Neural cell (in vitro differentiated cells): Measurements from ENCODE around the gene ZNF331. TPM values are rescaled to one million over a fixed set of nuclear protein-coding genes. Genes with fewer than 3 reads are reported as not detected.

ENCODE experiments used
- H2AFZ ChIP-seq: fragments of 200-600, 300-800 bp; sonication (generic), shearing (Covaris generic); 2 replicates; pipeline ENCODE4 v1.6.0; 2014; ENCODE audit warnings: low read depth, mild to moderate bottlenecking, antibody characterized with exemption, low read length, moderate library complexity
- H3F3A ChIP-seq: fragments of 200-600 bp; shearing (Covaris generic); 2 replicates; pipeline ENCODE4 v1.6.1; 2016; ENCODE audit warnings: mild to moderate bottlenecking, moderate library complexity, mixed read lengths, antibody characterized with exemption, low read length; ENCODE audit not compliant: insufficient read depth, poor library complexity, severe bottlenecking
- H3K27ac ChIP-seq: fragments of 200-600, 300-800 bp; sonication (generic), shearing (Covaris generic); 2 replicates; pipeline ENCODE4 v1.5.1; 2014; ENCODE audit warnings: mild to moderate bottlenecking, low read length, moderate library complexity
- H3K27me3 ChIP-seq: fragments of 300-800, 200-600 bp; sonication (generic), shearing (Covaris generic); 2 replicates; pipeline ENCODE4 v1.6.0; 2014; ENCODE audit warnings: mild to moderate bottlenecking, low read depth, low read length, moderate library complexity; ENCODE audit not compliant: insufficient read depth
- H3K36me3 ChIP-seq: fragments of 300-800, 200-600 bp; sonication (generic), shearing (Covaris generic); 2 replicates; pipeline ENCODE4 v1.5.1; 2014; ENCODE audit warnings: mild to moderate bottlenecking, antibody characterized with exemption, low read length, moderate library complexity; ENCODE audit not compliant: insufficient read depth
- H3K4me2 ChIP-seq: fragments of 300-800, 200-600 bp; sonication (generic), shearing (Covaris generic); 2 replicates; pipeline ENCODE4 v1.6.0; 2014; ENCODE audit warnings: mild to moderate bottlenecking, low read length
- H3K4me3 ChIP-seq: fragments of 300-800, 200-600 bp; sonication (generic), shearing (Covaris generic); 2 replicates; pipeline ENCODE4 v1.5.1; 2014; ENCODE audit warnings: mild to moderate bottlenecking, low read length, moderate library complexity
- H3K79me2 ChIP-seq: fragments of 200-600 bp; shearing (Covaris generic); replicated peaks from 2 replicates; pipeline ENCODE4 v1.6.0; 2014; ENCODE audit warnings: mild to moderate bottlenecking, low read length, moderate library complexity; ENCODE audit not compliant: insufficient read depth
- H3K9ac ChIP-seq: fragments of 300-800, 200-600 bp; sonication (generic), shearing (Covaris generic); 2 replicates; pipeline ENCODE4 v1.6.1; 2016; ENCODE audit warnings: mild to moderate bottlenecking, low read length, mixed read lengths
- H3K9me2 ChIP-seq: fragments of 200-600 bp; shearing (Covaris generic); 2 replicates; pipeline ENCODE4 v1.6.1; 2016; ENCODE audit warnings: mild to moderate bottlenecking, low read length, mixed read lengths; ENCODE audit not compliant: insufficient read depth
- H3K9me3 ChIP-seq: fragments of 200-600, 300-800 bp; sonication (generic), shearing (Covaris generic); 2 replicates; pipeline ENCODE4 v1.6.1; 2016; ENCODE audit warnings: mild to moderate bottlenecking, mixed run types, low read length, moderate library complexity, mixed read lengths
- H4K20me1 ChIP-seq: fragments of 200-600 bp; shearing (Covaris generic); 2 replicates; pipeline ENCODE4 v1.6.1; 2016; ENCODE audit warnings: mild to moderate bottlenecking, mixed run types; ENCODE audit not compliant: insufficient read depth
- EP300 ChIP-seq: fragments of 450-650 bp; conservative IDR thresholded peaks from 2 replicates; pipeline ENCODE4 v1.6.1; 2014; ENCODE audit warnings: antibody characterized with exemption, mild to moderate bottlenecking, moderate library complexity; ENCODE audit not compliant: poor library complexity, severe bottlenecking
- EZH2 ChIP-seq: fragments of 200-600, 300-800 bp; shearing (Covaris generic), sonication (generic); IDR thresholded peaks from 2 replicates; pipeline ENCODE4 v1.6.1; 2014; ENCODE audit warnings: antibody characterized with exemption, low read length, borderline replicate concordance, mild to moderate bottlenecking; ENCODE audit not compliant: insufficient read depth, poor library complexity, severe bottlenecking
- MXI1 ChIP-seq: fragments of 450-650 bp; conservative IDR thresholded peaks from 2 replicates; pipeline ENCODE4 v1.6.1; 2014; ENCODE audit warnings: antibody characterized with exemption, mild to moderate bottlenecking; ENCODE audit not compliant: poor library complexity, severe bottlenecking
- POLR2AphosphoS5 ChIP-seq: IDR thresholded peaks from 2 replicates; pipeline ENCODE4 v1.6.1; 2012
- RAD21 ChIP-seq: fragments of 450-650 bp; conservative IDR thresholded peaks from 2 replicates; pipeline ENCODE4 v1.6.1; 2014; ENCODE audit warnings: antibody characterized with exemption, mild to moderate bottlenecking, moderate library complexity
- SMC3 ChIP-seq: fragments of 450-650 bp; conservative IDR thresholded peaks from 2 replicates; pipeline ENCODE4 v1.6.1; 2014; ENCODE audit warnings: antibody characterized with exemption, mild to moderate bottlenecking, moderate library complexity; ENCODE audit not compliant: poor library complexity
- TAF1 ChIP-seq: IDR thresholded peaks from 2 replicates; pipeline ENCODE4 v1.6.1; 2012; ENCODE audit warnings: low read depth
- polyA plus RNA-seq: library from polyadenylated mRNA; depleted of rRNA; stranded (reverse); fragments of >200 nt; gene quantifications from 2 replicates; pipeline ENCODE4 v1.2.3, GENCODE V29; 2014
- TF ChIP-seq, protein P1 (sequence below): fragments of 450-650 bp; IDR thresholded peaks from 2 replicates; pipeline ENCODE4 v1.5.1; 2014; ENCODE audit warnings: antibody characterized with exemption, mild to moderate bottlenecking, moderate library complexity; ENCODE audit not compliant: poor library complexity, severe bottlenecking
- TF ChIP-seq, protein P2 (sequence below): IDR thresholded peaks from 2 replicates; pipeline ENCODE4 v1.6.1; 2012; ENCODE audit warnings: borderline replicate concordance

Gene ZNF331
- polyA plus RNA-seq, 1 donor from 2014 or later: 10.7 TPM

DNA sequence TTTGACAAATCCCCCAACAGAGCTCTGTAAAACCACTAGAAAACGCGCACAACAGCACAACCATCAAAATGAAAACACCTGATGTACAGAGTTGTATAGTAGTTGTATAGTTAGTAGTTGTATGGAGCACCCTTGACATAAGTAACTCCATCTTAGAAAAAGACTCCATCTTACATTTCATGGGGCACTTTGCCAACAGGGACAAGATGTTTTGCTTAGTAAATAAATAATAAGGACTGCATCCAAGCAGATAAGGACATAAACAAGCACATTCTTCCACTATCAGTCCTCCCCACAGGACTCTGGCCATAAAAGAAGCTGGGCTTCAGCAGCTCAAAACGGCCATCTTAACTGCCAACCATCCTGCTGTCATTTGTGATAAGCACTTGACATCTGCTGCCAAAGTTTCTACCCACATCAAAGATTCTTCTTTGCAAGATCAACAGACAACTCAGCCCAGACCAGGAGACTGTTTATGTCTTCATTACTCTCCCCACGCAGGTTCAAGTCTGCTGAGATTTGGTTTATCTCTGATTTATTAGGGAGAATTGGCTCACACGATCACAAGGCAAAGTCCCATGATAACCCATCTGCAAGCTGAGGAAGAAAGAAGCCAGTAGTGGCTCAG, 20.7 kb upstream of the ZNF331 start:
- no peaks in the 10 kb centered on the region for H3K27me3 ChIP-seq
- H2AFZ ChIP-seq: no peak overlapping the region
- no peaks in the 10 kb centered on the region for H3F3A ChIP-seq
- H3K27ac ChIP-seq: no peak overlapping the region
- no peaks in the 10 kb centered on the region for H3K36me3 ChIP-seq
- H3K4me2 ChIP-seq: no peak overlapping the region
- H3K9me2 ChIP-seq: no peaks in the 10 kb centered on the region
- H3K9ac ChIP-seq: no peak overlapping the region
- H4K20me1 ChIP-seq: no peaks in the 10 kb centered on the region
- no peak overlapping the region for H3K4me3 ChIP-seq
- TF ChIP-seq TAF1 (no peak), EP300 (no peak), POLR2AphosphoS5 (no peak), EZH2 (no peak)
- no peaks in the 10 kb centered on the region for H3K79me2 ChIP-seq
- no peaks in the 10 kb centered on the region for H3K9me3 ChIP-seq

DNA sequence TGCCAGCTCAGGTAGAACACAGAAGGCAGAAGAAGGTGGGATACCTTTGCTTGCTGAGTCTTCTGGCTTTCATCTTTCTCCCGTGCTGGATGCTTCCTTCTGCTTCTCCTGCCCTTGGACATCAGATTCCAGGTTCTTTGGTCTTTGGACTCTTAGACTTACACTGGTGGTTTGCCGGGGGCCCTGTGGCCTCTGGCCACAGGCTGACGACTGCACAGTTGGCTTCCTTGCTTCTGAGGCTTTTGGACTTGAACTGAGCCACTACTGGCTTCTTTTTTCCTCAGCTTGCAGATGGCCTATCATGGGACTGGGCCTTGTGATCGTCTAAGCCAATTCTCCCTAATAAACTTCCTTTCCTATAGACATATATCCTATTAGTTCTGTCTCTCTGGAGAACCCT, 19.8 kb upstream of the ZNF331 start:
- no peaks in the 10 kb centered on the region for H3F3A ChIP-seq
- no peak overlapping the region for H3K9ac ChIP-seq
- no peak overlapping the region for H3K4me3 ChIP-seq
- H3K4me2 ChIP-seq: no peak overlapping the region
- H3K27ac ChIP-seq: no peak overlapping the region
- no peaks in the 10 kb centered on the region for H3K9me3 ChIP-seq
- H3K27me3 ChIP-seq: no peaks in the 10 kb centered on the region
- no peak for TF ChIP-seq EZH2
- no peak for TF ChIP-seq SMC3
- no peak for TF ChIP-seq TAF1
- no peak for TF ChIP-seq EP300
- TF ChIP-seq POLR2AphosphoS5: no peak
- TF ChIP-seq, protein P1, sequence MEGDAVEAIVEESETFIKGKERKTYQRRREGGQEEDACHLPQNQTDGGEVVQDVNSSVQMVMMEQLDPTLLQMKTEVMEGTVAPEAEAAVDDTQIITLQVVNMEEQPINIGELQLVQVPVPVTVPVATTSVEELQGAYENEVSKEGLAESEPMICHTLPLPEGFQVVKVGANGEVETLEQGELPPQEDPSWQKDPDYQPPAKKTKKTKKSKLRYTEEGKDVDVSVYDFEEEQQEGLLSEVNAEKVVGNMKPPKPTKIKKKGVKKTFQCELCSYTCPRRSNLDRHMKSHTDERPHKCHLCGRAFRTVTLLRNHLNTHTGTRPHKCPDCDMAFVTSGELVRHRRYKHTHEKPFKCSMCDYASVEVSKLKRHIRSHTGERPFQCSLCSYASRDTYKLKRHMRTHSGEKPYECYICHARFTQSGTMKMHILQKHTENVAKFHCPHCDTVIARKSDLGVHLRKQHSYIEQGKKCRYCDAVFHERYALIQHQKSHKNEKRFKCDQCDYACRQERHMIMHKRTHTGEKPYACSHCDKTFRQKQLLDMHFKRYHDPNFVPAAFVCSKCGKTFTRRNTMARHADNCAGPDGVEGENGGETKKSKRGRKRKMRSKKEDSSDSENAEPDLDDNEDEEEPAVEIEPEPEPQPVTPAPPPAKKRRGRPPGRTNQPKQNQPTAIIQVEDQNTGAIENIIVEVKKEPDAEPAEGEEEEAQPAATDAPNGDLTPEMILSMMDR: no peak
- TF ChIP-seq, protein P2, sequence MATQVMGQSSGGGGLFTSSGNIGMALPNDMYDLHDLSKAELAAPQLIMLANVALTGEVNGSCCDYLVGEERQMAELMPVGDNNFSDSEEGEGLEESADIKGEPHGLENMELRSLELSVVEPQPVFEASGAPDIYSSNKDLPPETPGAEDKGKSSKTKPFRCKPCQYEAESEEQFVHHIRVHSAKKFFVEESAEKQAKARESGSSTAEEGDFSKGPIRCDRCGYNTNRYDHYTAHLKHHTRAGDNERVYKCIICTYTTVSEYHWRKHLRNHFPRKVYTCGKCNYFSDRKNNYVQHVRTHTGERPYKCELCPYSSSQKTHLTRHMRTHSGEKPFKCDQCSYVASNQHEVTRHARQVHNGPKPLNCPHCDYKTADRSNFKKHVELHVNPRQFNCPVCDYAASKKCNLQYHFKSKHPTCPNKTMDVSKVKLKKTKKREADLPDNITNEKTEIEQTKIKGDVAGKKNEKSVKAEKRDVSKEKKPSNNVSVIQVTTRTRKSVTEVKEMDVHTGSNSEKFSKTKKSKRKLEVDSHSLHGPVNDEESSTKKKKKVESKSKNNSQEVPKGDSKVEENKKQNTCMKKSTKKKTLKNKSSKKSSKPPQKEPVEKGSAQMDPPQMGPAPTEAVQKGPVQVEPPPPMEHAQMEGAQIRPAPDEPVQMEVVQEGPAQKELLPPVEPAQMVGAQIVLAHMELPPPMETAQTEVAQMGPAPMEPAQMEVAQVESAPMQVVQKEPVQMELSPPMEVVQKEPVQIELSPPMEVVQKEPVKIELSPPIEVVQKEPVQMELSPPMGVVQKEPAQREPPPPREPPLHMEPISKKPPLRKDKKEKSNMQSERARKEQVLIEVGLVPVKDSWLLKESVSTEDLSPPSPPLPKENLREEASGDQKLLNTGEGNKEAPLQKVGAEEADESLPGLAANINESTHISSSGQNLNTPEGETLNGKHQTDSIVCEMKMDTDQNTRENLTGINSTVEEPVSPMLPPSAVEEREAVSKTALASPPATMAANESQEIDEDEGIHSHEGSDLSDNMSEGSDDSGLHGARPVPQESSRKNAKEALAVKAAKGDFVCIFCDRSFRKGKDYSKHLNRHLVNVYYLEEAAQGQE: no peak
- TF ChIP-seq MXI1: no peak
- no peaks in the 10 kb centered on the region for H3K79me2 ChIP-seq
- H2AFZ ChIP-seq: no peak overlapping the region
- H4K20me1 ChIP-seq: no peaks in the 10 kb centered on the region
- H3K36me3 ChIP-seq: no peaks in the 10 kb centered on the region
- H3K9me2 ChIP-seq: no peaks in the 10 kb centered on the region

DNA sequence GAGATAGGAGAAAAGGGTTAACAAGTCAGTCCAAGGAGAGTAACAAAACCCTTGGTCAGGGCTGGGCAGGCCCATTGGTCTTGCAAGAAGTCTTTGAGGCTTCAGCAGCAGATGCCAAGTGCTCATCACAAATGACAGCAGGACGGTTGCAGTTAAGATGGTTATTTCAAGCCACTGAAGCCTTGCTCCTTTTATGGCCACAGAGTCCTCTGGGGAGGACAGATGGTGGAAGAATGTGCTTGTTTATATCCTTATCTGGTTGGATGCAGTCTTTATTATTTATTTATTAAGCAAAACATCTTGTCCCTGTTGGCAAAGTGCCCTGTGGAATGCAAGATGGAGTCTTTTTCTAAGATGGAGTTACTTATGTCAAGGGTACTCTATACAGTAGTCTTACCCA, 19.2 kb upstream of the ZNF331 start:
- Histone ChIP-seq H3K27ac (no peak overlapping the region), H3F3A (no peaks in the 10 kb centered on the region), H3K4me3 (no peak overlapping the region), H3K27me3 (no peaks in the 10 kb centered on the region), H3K79me2 (no peaks in the 10 kb centered on the region), H3K9ac (no peak overlapping the region), H3K4me2 (no peak overlapping the region), H3K36me3 (no peaks in the 10 kb centered on the region), H3K9me3 (no peaks in the 10 kb centered on the region), H4K20me1 (no peaks in the 10 kb centered on the region), H2AFZ (no peak overlapping the region), H3K9me2 (no peaks in the 10 kb centered on the region)
- TF ChIP-seq EZH2: no peak
- TF ChIP-seq, protein P2: no peak
- TF ChIP-seq SMC3: no peak
- TF ChIP-seq POLR2AphosphoS5: no peak
- TF ChIP-seq RAD21: no peak
- no peak for TF ChIP-seq TAF1
- TF ChIP-seq, protein P1: no peak
- no peak for TF ChIP-seq EP300
- no peak for TF ChIP-seq MXI1
